GM23338 (cell line): Measurements from ENCODE around the gene PLAC8. TPM values are rescaled to one million over a fixed set of nuclear protein-coding genes. Genes with fewer than 3 reads are reported as not detected.

Source experiments
- ATAC-seq: fragments of 200-7000 bp; cut with Tn5 transposase; 3 replicates; pipeline ENCODE4 v1.9.1; 2020
- DNase-seq: peaks from one replicate; pipeline ENCODE4 v3.0.0-alpha.2; 2015; ENCODE audit warnings: low spot score
- H2AFZ ChIP-seq: fragments of 200-600 bp; sonication (generic); 2 replicates; pipeline ENCODE4 v1.8.0; 2016; ENCODE audit warnings: antibody characterized with exemption, mild to moderate bottlenecking, moderate library complexity
- H3F3A ChIP-seq: fragments of 200-600 bp; sonication (generic); replicated peaks from 2 replicates; pipeline ENCODE4 v1.8.0; 2017; ENCODE audit warnings: antibody characterized with exemption, mixed run types, low read depth
- H3K27ac ChIP-seq: fragments of 200-600 bp; sonication (generic); 2 replicates; pipeline ENCODE4 v1.6.1; 2016; ENCODE audit warnings: low read depth
- H3K27me3 ChIP-seq: fragments of 200-600 bp; sonication (generic); 2 replicates; pipeline ENCODE4 v1.8.0; 2016; ENCODE audit warnings: mild to moderate bottlenecking, mixed run types, moderate library complexity; ENCODE audit not compliant: insufficient read depth
- H3K36me3 ChIP-seq: fragments of 200-600 bp; sonication (generic); 2 replicates; pipeline ENCODE4 v1.8.0; 2016; ENCODE audit warnings: mild to moderate bottlenecking; ENCODE audit not compliant: insufficient read depth
- H3K4me1 ChIP-seq: fragments of 200-600 bp; sonication (generic); 2 replicates; pipeline ENCODE4 v1.8.0; 2016; ENCODE audit warnings: mild to moderate bottlenecking, moderate library complexity; ENCODE audit not compliant: insufficient read depth
- H3K4me2 ChIP-seq: fragments of 200-600 bp; sonication (generic); 2 replicates; pipeline ENCODE4 v1.7.1; 2017; ENCODE audit warnings: mixed run types
- H3K4me3 ChIP-seq: fragments of 200-600 bp; sonication (generic); 2 replicates; pipeline ENCODE4 v1.6.1; 2016; ENCODE audit warnings: mixed run types
- H3K79me2 ChIP-seq: fragments of 200-600 bp; sonication (generic); replicated peaks from 2 replicates; pipeline ENCODE4 v1.8.0; 2017; ENCODE audit warnings: mild to moderate bottlenecking; ENCODE audit not compliant: insufficient read depth
- H3K9me2 ChIP-seq: fragments of 200-600 bp; sonication (generic); 2 replicates; pipeline ENCODE4 v1.8.0; 2017; ENCODE audit not compliant: insufficient read depth
- H4K20me1 ChIP-seq: fragments of 200-600 bp; sonication (generic); replicated peaks from 2 replicates; pipeline ENCODE4 v1.8.0; 2017; ENCODE audit warnings: mild to moderate bottlenecking; ENCODE audit not compliant: insufficient read depth
- H3K27ac Mint-ChIP-seq: 2 replicates; pipeline ENCODE4 v1.8.0; 2020; ENCODE audit warnings: inconsistent platforms, mild to moderate bottlenecking, moderate library complexity, mixed read lengths
- H3K27me3 Mint-ChIP-seq: 3 replicates; pipeline ENCODE4 v1.8.0; 2022; ENCODE audit warnings: low read depth, mild to moderate bottlenecking, moderate library complexity, mixed read lengths, inconsistent platforms; ENCODE audit not compliant: insufficient read depth, poor library complexity
- H3K36me3 Mint-ChIP-seq: 3 replicates; pipeline ENCODE4 v1.8.0; 2021; ENCODE audit warnings: low read depth, mild to moderate bottlenecking, inconsistent platforms, moderate library complexity, mixed read lengths
- H3K4me1 Mint-ChIP-seq: 3 replicates; pipeline ENCODE4 v1.8.0; 2020; ENCODE audit warnings: mild to moderate bottlenecking, inconsistent platforms, mixed read lengths
- H3K4me3 Mint-ChIP-seq: 3 replicates; pipeline ENCODE4 v1.8.0; 2021; ENCODE audit warnings: moderate library complexity, mild to moderate bottlenecking, inconsistent platforms, mixed read lengths
- H3K9me3 Mint-ChIP-seq: 3 replicates; pipeline ENCODE4 v1.8.0; 2020; ENCODE audit warnings: moderate library complexity, mild to moderate bottlenecking, inconsistent platforms, mixed read lengths
- CREB1 ChIP-seq: fragments of 250-450 bp; sonication (Bioruptor Pico); IDR thresholded peaks from 2 replicates; pipeline ENCODE4 v1.5.0; 2020; ENCODE audit warnings: low read depth, mild to moderate bottlenecking, moderate library complexity
- ETS1 ChIP-seq: IDR thresholded peaks from 2 replicates; pipeline ENCODE4 v1.6.1; 2016; ENCODE audit warnings: antibody characterized with exemption
- EZH2 ChIP-seq: fragments of 200-600 bp; sonication (generic); IDR thresholded peaks from one replicate; pipeline ENCODE4 v1.8.0; 2017; ENCODE audit warnings: antibody characterized with exemption, mild to moderate bottlenecking, low read depth; ENCODE audit not compliant: unreplicated experiment
- EZH2phosphoT487 ChIP-seq: fragments of 200-600 bp; sonication (generic); IDR thresholded peaks from one replicate; pipeline ENCODE4 v1.8.1; 2018; ENCODE audit warnings: antibody characterized with exemption; ENCODE audit not compliant: unreplicated experiment
- JUNB ChIP-seq: IDR thresholded peaks from one replicate; pipeline ENCODE4 v1.6.1; 2016; ENCODE audit warnings: antibody characterized with exemption; ENCODE audit not compliant: unreplicated experiment
- NANOG ChIP-seq: IDR thresholded peaks from 2 replicates; pipeline ENCODE4 v1.6.1; 2016; ENCODE audit warnings: antibody characterized with exemption, borderline replicate concordance
- POLR2AphosphoS5 ChIP-seq: IDR thresholded peaks from 2 replicates; pipeline ENCODE4 v1.6.1; 2016; ENCODE audit warnings: antibody characterized with exemption, low read depth
- REST ChIP-seq: IDR thresholded peaks from one replicate; pipeline ENCODE4 v1.6.1; 2018; ENCODE audit warnings: antibody characterized with exemption; ENCODE audit not compliant: unreplicated experiment
- STAT1 ChIP-seq: IDR thresholded peaks from one replicate; pipeline ENCODE4 v1.6.1; 2016; ENCODE audit warnings: antibody characterized with exemption; ENCODE audit not compliant: unreplicated experiment
- ZNF114 ChIP-seq: fragments of 250-450 bp; sonication (Bioruptor Pico); IDR thresholded peaks from 2 replicates; pipeline ENCODE4 v1.5.0; 2020; ENCODE audit warnings: mild to moderate bottlenecking, moderate library complexity
- ZNF331 ChIP-seq: fragments of 250-450 bp; sonication (Bioruptor Pico); IDR thresholded peaks from 2 replicates; pipeline ENCODE4 v1.5.0; 2020; ENCODE audit warnings: low read depth, mild to moderate bottlenecking, moderate library complexity
- polyA plus RNA-seq: library from polyadenylated mRNA; unstranded; fragments of >200 nt; fragmentation: Nextera tagmentation; extraction: Ambion mirVana; gene quantifications from 2 replicates; pipeline ENCODE4 v1.2.1, GENCODE V29; 2016
- total RNA-seq: library from RNA; depleted of rRNA; stranded (reverse); fragments of >200 nt; shearing (Covaris generic); gene quantifications from 2 replicates; pipeline ENCODE4 v1.2.3, GENCODE V29; 2014
- TF ChIP-seq, protein P1 (sequence below), 2 experiments: fragments of 200-600 bp in 1 of 2; sonication (generic) in 1 of 2; conservative IDR thresholded peaks; 2 replicates each; pipeline versions ENCODE4 v1.5.1 to v1.6.1; 2016 to 2017; ENCODE audit warnings: antibody characterized with exemption in 2 of 2, low read depth in 2 of 2, mild to moderate bottlenecking in 2 of 2, moderate library complexity in 1 of 2

The PLAC8 gene
- total and polyA plus RNA-seq, 2 experiments from 2014 or later = 0.83 to 1.6 TPM

DNA sequence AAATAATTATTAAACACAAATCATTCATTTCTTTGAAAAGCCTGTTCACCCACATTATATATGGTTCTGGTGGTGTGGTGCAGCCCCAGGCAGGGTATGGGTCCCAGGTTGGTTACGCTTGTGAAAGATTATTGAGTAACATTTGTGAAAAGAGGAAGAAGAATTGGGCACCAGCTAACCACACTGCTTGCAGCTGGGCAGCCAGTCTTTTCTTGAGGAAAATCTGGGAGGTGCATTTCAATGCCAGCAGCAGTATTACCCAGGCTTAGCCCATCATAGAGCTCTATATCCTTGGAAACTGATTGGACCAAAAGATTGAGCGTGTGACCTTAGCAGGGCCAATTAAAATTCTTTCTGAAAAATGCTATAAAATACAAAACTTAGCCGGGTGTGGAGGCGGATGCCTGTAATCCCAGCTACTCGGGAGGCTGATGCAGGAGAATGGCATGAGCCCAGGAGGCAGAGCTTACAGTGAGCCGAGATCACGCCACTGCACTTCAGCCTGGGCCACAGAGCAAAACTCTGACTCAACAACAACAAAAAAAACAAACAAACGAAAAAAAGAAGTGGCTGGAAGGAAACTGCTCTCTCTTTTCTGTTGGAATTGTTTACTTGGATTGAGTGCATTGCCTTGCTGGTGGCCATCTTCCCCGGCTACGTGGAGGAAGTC is 9.7 kb upstream of the PLAC8 start:
- Mint-ChIP-seq H3K9me3 (peaks cover 18% of the 10 kb centered on the region; the same call in 2 of the 3 replicates), H3K27me3 (peaks cover 4% of the 10 kb centered on the region), H3K4me1 (no peaks in the 10 kb centered on the region), H3K4me3 (no peak overlapping the region), H3K27ac (no peak overlapping the region), H3K36me3 (peaks cover 3% of the 10 kb centered on the region; the same call in 2 of the 3 replicates)
- peaks cover 3% of the 10 kb centered on the region; the same call in 1 of the 2 replicates for H3K9me2 ChIP-seq
- no peaks in the 10 kb centered on the region for H3F3A ChIP-seq
- DNase-seq (no peak), ATAC-seq (no peak)
- no peak overlapping the region for H3K27ac ChIP-seq
- no peak overlapping the region for H3K4me2 ChIP-seq
- no peaks in the 10 kb centered on the region for H3K27me3 ChIP-seq
- no peaks in the 10 kb centered on the region for H3K79me2 ChIP-seq
- H4K20me1 ChIP-seq = no peaks in the 10 kb centered on the region
- H3K4me3 ChIP-seq = no peak overlapping the region
- H2AFZ ChIP-seq = no peak overlapping the region
- peaks cover 5% of the 10 kb centered on the region for H3K36me3 ChIP-seq
- TF ChIP-seq ETS1 = no peak
- TF ChIP-seq NANOG = no peak
- TF ChIP-seq REST = no peak
- TF ChIP-seq ZNF114 (CRISPR knock-in tag) = no peak
- no peak for TF ChIP-seq POLR2AphosphoS5
- TF ChIP-seq EZH2phosphoT487 = no peak
- TF ChIP-seq EZH2 = no peak
- no peak for TF ChIP-seq JUNB
- no peak for TF ChIP-seq CREB1 (CRISPR knock-in tag)
- no peak for TF ChIP-seq ZNF331
- H3K4me1 ChIP-seq = no peaks in the 10 kb centered on the region

GRCh38 chr4:83121246-83121645 is 6.7 kb upstream of the PLAC8 start:
- no peaks in the 10 kb centered on the region for H3F3A ChIP-seq
- ATAC-seq = no peak
- H4K20me1 ChIP-seq = no peaks in the 10 kb centered on the region
- no peak overlapping the region for H3K27ac ChIP-seq
- H3K4me3 Mint-ChIP-seq = no peak overlapping the region
- no peak overlapping the region for H3K27ac Mint-ChIP-seq
- H3K4me1 Mint-ChIP-seq = no peaks in the 10 kb centered on the region
- H3K9me2 ChIP-seq = peaks cover 3% of the 10 kb centered on the region; the same call in 1 of the 2 replicates
- H3K27me3 Mint-ChIP-seq = peaks cover 2% of the 10 kb centered on the region
- H2AFZ ChIP-seq = no peak overlapping the region
- no peaks in the 10 kb centered on the region for H3K4me1 ChIP-seq
- peaks cover 3% of the 10 kb centered on the region; the same call in 2 of the 3 replicates for H3K36me3 Mint-ChIP-seq
- no peak overlapping the region for H3K4me2 ChIP-seq
- no peak for DNase-seq
- peaks cover 18% of the 10 kb centered on the region; the same call in 2 of the 3 replicates for H3K9me3 Mint-ChIP-seq
- H3K27me3 ChIP-seq = no peaks in the 10 kb centered on the region
- H3K36me3 ChIP-seq = peaks cover 5% of the 10 kb centered on the region
- H3K79me2 ChIP-seq = no peaks in the 10 kb centered on the region
- no peak overlapping the region for H3K4me3 ChIP-seq
- TF ChIP-seq ETS1 (no peak), NANOG (no peak), CREB1 (CRISPR knock-in tag) (no peak), STAT1 (no peak), ZNF331 (no peak), EZH2 (no peak), REST (no peak)
- TF ChIP-seq, protein P1, sequence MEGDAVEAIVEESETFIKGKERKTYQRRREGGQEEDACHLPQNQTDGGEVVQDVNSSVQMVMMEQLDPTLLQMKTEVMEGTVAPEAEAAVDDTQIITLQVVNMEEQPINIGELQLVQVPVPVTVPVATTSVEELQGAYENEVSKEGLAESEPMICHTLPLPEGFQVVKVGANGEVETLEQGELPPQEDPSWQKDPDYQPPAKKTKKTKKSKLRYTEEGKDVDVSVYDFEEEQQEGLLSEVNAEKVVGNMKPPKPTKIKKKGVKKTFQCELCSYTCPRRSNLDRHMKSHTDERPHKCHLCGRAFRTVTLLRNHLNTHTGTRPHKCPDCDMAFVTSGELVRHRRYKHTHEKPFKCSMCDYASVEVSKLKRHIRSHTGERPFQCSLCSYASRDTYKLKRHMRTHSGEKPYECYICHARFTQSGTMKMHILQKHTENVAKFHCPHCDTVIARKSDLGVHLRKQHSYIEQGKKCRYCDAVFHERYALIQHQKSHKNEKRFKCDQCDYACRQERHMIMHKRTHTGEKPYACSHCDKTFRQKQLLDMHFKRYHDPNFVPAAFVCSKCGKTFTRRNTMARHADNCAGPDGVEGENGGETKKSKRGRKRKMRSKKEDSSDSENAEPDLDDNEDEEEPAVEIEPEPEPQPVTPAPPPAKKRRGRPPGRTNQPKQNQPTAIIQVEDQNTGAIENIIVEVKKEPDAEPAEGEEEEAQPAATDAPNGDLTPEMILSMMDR (conservative IDR thresholded peaks at IDR 0.05; ENCODE audit: low read depth in 2 of 2) = no peak
